K562 (cell line): Measurements from ENCODE around the gene SPRY4. TPM values are rescaled to one million over a fixed set of nuclear protein-coding genes. Genes with fewer than 3 reads are reported as not detected.

Experiments used
- ATAC-seq: fragments of 200-7000 bp; cut with Tn5 transposase; 3 replicates; pipeline ENCODE4 v1.9.1; 2020; ENCODE audit warnings: moderate library complexity
- BruUV-seq: library from RNA; stranded (reverse); fragments of 400-500 nt; replicated peaks from 2 replicates; lab custom pipeline; 2021; lab: Mats Ljungman, UMichigan
- CTCF ChIA-PET: fragments of 300-600 bp; formaldehyde crosslinking; extraction: SDS; loops from one replicate; lab custom pipeline; 2021; ENCODE audit warnings: low intra/inter-chr PET ratio; lab: Yijun Ruan, JAX
- POLR2A ChIA-PET: fragments of 300-600, 350-650 bp; sonication (Branson Sonifier 250); formaldehyde crosslinking; extraction: SDS; loops from one replicate; lab custom pipeline; 2021; ENCODE audit warnings: antibody characterized with exemption, inconsistent platforms; lab: Yijun Ruan, JAX
- DNase-seq, 4 experiments: peaks; one replicate each; pipeline versions ENCODE4 v3.0.0 to v3.0.0-alpha.2; 2011 to 2018; ENCODE audit warnings: low spot score in 3 of 4, mixed read lengths in 3 of 4; ENCODE audit errors: extremely low read depth in 1 of 4
- FAIRE-seq: peaks from 2 replicates; lab custom pipeline; 2011; peaks lifted over from hg19 to GRCh38; lab: Jason Lieb, UNC
- H2AFZ ChIP-seq: 2 replicates; pipeline ENCODE4 v1.6.0; 2011; ENCODE audit warnings: low read depth, low read length, control low read depth, inconsistent platforms
- H3K27ac ChIP-seq: fragments of 200-600 bp; 3 replicates; pipeline ENCODE4 v1.8.0; 2011; ENCODE audit warnings: low read depth, mild to moderate bottlenecking, control low read depth, inconsistent platforms, low read length, moderate library complexity, mixed read lengths; ENCODE audit errors: extremely low read depth
- H3K27me3 ChIP-seq, 2 experiments: fragments of 300-600 bp in 1 of 2; 2 replicates in 1 of 2; 3 replicates in 1 of 2; pipeline versions ENCODE4 v1.6.0 to v1.8.0; 2011; ENCODE audit warnings: inconsistent platforms in 2 of 2, low read length in 2 of 2, mild to moderate bottlenecking in 1 of 2, mixed read lengths in 1 of 2, moderate library complexity in 1 of 2; ENCODE audit not compliant: control insufficient read depth in 2 of 2, insufficient read depth in 2 of 2
- H3K36me3 ChIP-seq: fragments of 300-600 bp; 3 replicates; pipeline ENCODE4 v1.8.0; 2011; ENCODE audit warnings: mild to moderate bottlenecking, low read length, inconsistent platforms; ENCODE audit not compliant: control insufficient read depth, insufficient read depth
- H3K4me1 ChIP-seq, 2 experiments: fragments of 200-600 bp in 1 of 2; replicated peaks in 1 of 2; 2 replicates in 1 of 2; 3 replicates in 1 of 2; pipeline versions ENCODE4 v1.5.1 to v1.8.0; 2011; ENCODE audit warnings: inconsistent platforms in 2 of 2, low read length in 2 of 2, mild to moderate bottlenecking in 1 of 2, mixed read lengths in 1 of 2, moderate library complexity in 1 of 2; ENCODE audit not compliant: control insufficient read depth in 2 of 2, insufficient read depth in 2 of 2
- H3K4me2 ChIP-seq: 2 replicates; pipeline ENCODE4 v1.6.1; 2011; ENCODE audit warnings: low read length, control low read depth, inconsistent platforms, mixed read lengths; ENCODE audit not compliant: insufficient read depth
- H3K4me3 ChIP-seq: fragments of 200-600 bp; sonication (generic), shearing (Covaris generic); 2 replicates; pipeline ENCODE4 v1.5.1; 2016; ENCODE audit warnings: control low read depth, inconsistent platforms
- H3K79me2 ChIP-seq: fragments of 200-600 bp; 3 replicates; pipeline ENCODE4 v1.8.0; 2011; ENCODE audit warnings: low read length, inconsistent platforms; ENCODE audit not compliant: control insufficient read depth, insufficient read depth
- H3K9ac ChIP-seq, 2 experiments: 2 replicates each; pipeline versions ENCODE4 v1.6.0 to v1.6.1; 2011; ENCODE audit warnings: low read depth in 2 of 2, low read length in 2 of 2, control low read depth in 1 of 2, inconsistent platforms in 1 of 2, mild to moderate bottlenecking in 1 of 2, mixed read lengths in 1 of 2; ENCODE audit not compliant: insufficient read depth in 1 of 2
- H3K9me1 ChIP-seq: one replicate; pipeline ENCODE4 v1.6.0; 2011; ENCODE audit warnings: inconsistent platforms, mild to moderate bottlenecking, low read length, moderate library complexity; ENCODE audit not compliant: control insufficient read depth, insufficient read depth
- H3K9me3 ChIP-seq: replicated peaks from 2 replicates; pipeline ENCODE4 v1.5.1; 2011; ENCODE audit warnings: low read depth, low read length, inconsistent platforms; ENCODE audit not compliant: control insufficient read depth, insufficient read depth
- H4K20me1 ChIP-seq: replicated peaks from 2 replicates; pipeline ENCODE4 v1.6.1; 2011; ENCODE audit warnings: low read length, inconsistent platforms, mixed read lengths; ENCODE audit not compliant: control insufficient read depth, insufficient read depth
- DNMT1 ChIP-seq: fragments of 450-650 bp; IDR thresholded peaks from 2 replicates; pipeline ENCODE4 v1.6.1; 2016; ENCODE audit warnings: antibody characterized with exemption, mild to moderate bottlenecking
- FOXA3 ChIP-seq, 2 experiments: fragments of 450-650 bp in 1 of 2; sonication (generic) in 1 of 2; formaldehyde crosslinking; IDR thresholded peaks in 1 of 2; conservative IDR thresholded peaks in 1 of 2; 2 replicates each; pipeline versions ENCODE4 v1.4.0 to v1.8.0; 2020 to 2022; ENCODE audit warnings: mild to moderate bottlenecking in 2 of 2, missing genetic modification reagents in 1 of 2
- KDM5B ChIP-seq: fragments of 200-600 bp; sonication (generic); IDR thresholded peaks from 2 replicates; pipeline ENCODE4 v1.6.1; 2012; ENCODE audit warnings: low read depth, mild to moderate bottlenecking, moderate library complexity, low read length, control low read depth, inconsistent platforms; ENCODE audit not compliant: insufficient replicate concordance
- MAFG ChIP-seq: fragments of 450-650 bp; conservative IDR thresholded peaks from 2 replicates; pipeline ENCODE4 v1.6.1; 2016; ENCODE audit warnings: missing genetic modification characterization, missing compliant biosample characterization
- ZNF707 ChIP-seq: fragments of 250-450 bp; sonication (Bioruptor Pico); conservative IDR thresholded peaks from 2 replicates; pipeline ENCODE4 v1.8.0; 2022; ENCODE audit warnings: inconsistent platforms, mild to moderate bottlenecking, moderate library complexity
- ZSCAN29 ChIP-seq: fragments of 450-650 bp; IDR thresholded peaks from 2 replicates; pipeline ENCODE4 v1.6.1; 2017
- WGBS: fragments of 100-300 bp; shearing (Covaris generic); methylation state at CpG from one replicate; pipeline ENCODE4 v1.1.6; 2016; ENCODE audit warnings: low coverage, mixed read lengths; ENCODE audit not compliant: insufficient coverage; ENCODE audit errors: missing lambda C conversion rate; 5-methylcytosine and 5-hydroxymethylcytosine counted together
- in situ Hi-C: fragments of 300-500 bp; cut with MboI; formaldehyde crosslinking; loops from 4 replicates; pipeline ENCODE4 v1.15.0; 2018; ENCODE audit warnings: inconsistent platforms, mixed read lengths
- intact Hi-C: fragments of 100-400 bp; cut with micrococcal nuclease; formaldehyde crosslinking; loops from 2 replicates; pipeline ENCODE4 v1.14.2; 2022
- polyA plus RNA-seq, 8 experiments: library from polyadenylated mRNA; depleted of rRNA in 4 of 8; stranded (reverse) in 5 of 8; unstranded in 3 of 8; fragments of >200 nt; fragmentation: Nextera tagmentation in 2 of 8; fragmentation: Illumina TruSeq in 1 of 8; extraction: Ambion mirVana in 2 of 8; extraction: Trizol in 1 of 8; gene quantifications; 2 replicates each; pipeline versions ENCODE4 v1.2.1 to v1.2.3, GENCODE V29; 2011 to 2014; ENCODE audit warnings: inconsistent platforms in 1 of 8, missing spikeins in 1 of 8
- total RNA-seq, 7 experiments: library from RNA; depleted of rRNA in 6 of 7; stranded (reverse); fragments of >200 nt in 6 of 7; fragmentation: Illumina TruSeq in 2 of 7; extraction: Trizol in 2 of 7; gene quantifications; 2 replicates each; pipeline versions ENCODE4 v1.2.1 to v1.2.3, GENCODE V29; 2011 to 2021; ENCODE audit warnings: low replicate concordance in 1 of 7

The SPRY4 gene
- total and polyA plus RNA-seq, 9 of the 15 experiments (the other 6 are each of a cell fraction or from before 2014, with no cell fraction given): 2.6 to 24.2 (median 9.5) TPM

DNA sequence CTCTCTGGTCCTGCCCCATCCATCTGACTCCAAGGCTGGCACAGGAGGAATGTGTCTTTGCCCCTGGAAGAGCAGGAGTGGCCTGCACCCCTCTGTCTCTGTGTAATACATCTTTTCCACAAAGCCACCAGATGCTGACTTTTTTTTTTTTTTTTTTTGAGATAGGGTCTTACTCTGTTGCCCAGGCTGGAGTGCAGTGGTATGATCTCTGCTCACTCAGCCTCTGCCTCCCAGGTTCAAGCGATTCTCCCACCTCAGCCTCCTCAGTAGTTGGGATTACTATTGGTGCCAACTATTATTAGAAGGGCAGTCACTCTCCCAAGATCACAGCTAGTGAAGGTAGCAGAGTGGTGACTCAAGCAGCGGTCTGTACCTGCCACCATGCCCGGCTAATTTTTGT is 19.6 kb downstream of the SPRY4 start:
- Histone ChIP-seq H4K20me1 (no peaks in the 10 kb centered on the region), H3K4me1 (peaks cover 0 to 2% of the 10 kb centered on the region in 2 experiments; a peak in 1 of 5 replicates), H2AFZ (no peak overlapping the region), H3K9ac (0 out of 4 replicates have a peak overlapping the region, but pooled peaks of 1 of the 2 experiments have one; percentile 4), H3K27me3 (no peaks in the 10 kb centered on the region), H3K4me3 (no peak overlapping the region), H3K36me3 (peaks cover 5% of the 10 kb centered on the region; the same call in 2 of the 3 replicates), H3K9me3 (no peaks in the 10 kb centered on the region), H3K9me1 (no peaks in the 10 kb centered on the region), H3K79me2 (no peaks in the 10 kb centered on the region), H3K4me2 (no peak overlapping the region), H3K27ac (no peak overlapping the region)
- WGBS: 62% methylated on average over 3 of the region's 3 CpGs
- POLR2A ChIA-PET: no interaction called here
- TF ChIP-seq DNMT1: no peak
- no peak for TF ChIP-seq FOXA3 (CRISPR knock-in tag; conservative IDR thresholded peaks at IDR 0.05 in 1 of 2, IDR thresholded peaks at IDR 0.05 in 1 of 2)
- TF ChIP-seq MAFG (tag): no peak
- TF ChIP-seq ZNF707 (CRISPR knock-in tag): no peak
- TF ChIP-seq KDM5B: no peak
- no peak for TF ChIP-seq ZSCAN29
- intact Hi-C loops (no loop called here), in situ Hi-C loops (no loop called here)
- BruUV-seq: no TSS peak
- CTCF ChIA-PET: no interaction called here
- FAIRE-seq (no peak), DNase-seq (no peak), ATAC-seq (no peak)
